ENCODE data around the gene GLRA2.

GRCh38 chrX:14698790-14699189 lies 169.5 kb downstream of the GLRA2 start:
- TF ChIP-seq CTCF (IDR thresholded peaks at IDR 0.05) (no peak), POLR2A (IDR thresholded peaks at IDR 0.05) (no peak)
